Activated CD4-positive, alpha-beta T cell treated with anti-CD3 and anti-CD28 coated beads, Interleukin-2, amount 10 ng/mL, durations not matched to agents 24 days and 14 days (primary cell): ENCODE data around the gene FGF19. TPM values are rescaled to one million over a fixed set of nuclear protein-coding genes. Genes with fewer than 3 reads are reported as not detected.

ENCODE experiments used
- DNase-seq: peaks from one replicate; pipeline ENCODE4 v3.0.0; 2022
- H3K27ac Mint-ChIP-seq: one replicate; pipeline ENCODE4 v1.8.0; 2022; ENCODE audit warnings: mild to moderate bottlenecking, mixed read lengths
- H3K27me3 Mint-ChIP-seq: one replicate; pipeline ENCODE4 v1.8.0; 2022; ENCODE audit warnings: mixed read lengths
- H3K36me3 Mint-ChIP-seq: one replicate; pipeline ENCODE4 v1.8.0; 2022; ENCODE audit warnings: low read depth, mild to moderate bottlenecking, mixed read lengths
- H3K4me1 Mint-ChIP-seq: one replicate; pipeline ENCODE4 v1.8.0; 2021; ENCODE audit warnings: mixed read lengths
- H3K4me3 Mint-ChIP-seq: one replicate; pipeline ENCODE4 v1.8.0; 2022; ENCODE audit warnings: mild to moderate bottlenecking, moderate library complexity, mixed read lengths
- H3K9me3 Mint-ChIP-seq: one replicate; pipeline ENCODE4 v1.8.0; 2021; ENCODE audit warnings: mixed read lengths
- intact Hi-C: fragments of 100-400 bp; cut with micrococcal nuclease; formaldehyde crosslinking; loops from one replicate; pipeline ENCODE4 v1.15.1; 2023
- total RNA-seq: library from RNA; stranded (reverse); gene quantifications from 2 replicates; pipeline ENCODE4 v1.2.3, GENCODE V29; 2022

FGF19 gene
- total RNA-seq, 1 donor from 2014 or later, result not detected

GRCh38 chr11:69730500-69730899, 26.7 kb upstream of the FGF19 start:
- Mint-ChIP-seq H3K36me3 (no peaks in the 10 kb centered on the region), H3K27ac (no peak overlapping the region), H3K9me3 (no peaks in the 10 kb centered on the region), H3K4me1 (no peaks in the 10 kb centered on the region), H3K27me3 (peaks cover 3% of the 10 kb centered on the region), H3K4me3 (no peak overlapping the region)
- intact Hi-C loops, result no loop called here
- DNase-seq, result no peak

- no peak overlapping the region for H3K4me3 Mint-ChIP-seq
- H3K27me3 Mint-ChIP-seq, result peaks cover 11% of the 10 kb centered on the region
- H3K9me3 Mint-ChIP-seq, result no peaks in the 10 kb centered on the region
- H3K27ac Mint-ChIP-seq, result no peak overlapping the region
- intact Hi-C loops, result no loop called here
- no peak for DNase-seq
- H3K36me3 Mint-ChIP-seq, result no peaks in the 10 kb centered on the region
- no peaks in the 10 kb centered on the region for H3K4me1 Mint-ChIP-seq
Measured at GRCh38 chr11:69729252-69729651, 25.4 kb upstream of the FGF19 start.

GRCh38 chr11:69727266-69727665, 23.4 kb upstream of the FGF19 start:
- Mint-ChIP-seq H3K27ac (no peak overlapping the region), H3K4me3 (no peak overlapping the region), H3K27me3 (peaks cover 16% of the 10 kb centered on the region), H3K36me3 (no peaks in the 10 kb centered on the region), H3K4me1 (no peaks in the 10 kb centered on the region), H3K9me3 (no peaks in the 10 kb centered on the region)
- DNase-seq, result no peak
- intact Hi-C loops, result no loop called here

- Mint-ChIP-seq H3K27ac (no peak overlapping the region), H3K27me3 (peaks cover 23% of the 10 kb centered on the region), H3K4me3 (no peak overlapping the region), H3K9me3 (no peaks in the 10 kb centered on the region), H3K36me3 (no peaks in the 10 kb centered on the region), H3K4me1 (no peaks in the 10 kb centered on the region)
- no peak for DNase-seq
- intact Hi-C loops, result no loop called here
Measured at GRCh38 chr11:69726481-69726880, 22.7 kb upstream of the FGF19 start.

- Mint-ChIP-seq H3K4me1 (no peaks in the 10 kb centered on the region), H3K4me3 (no peak overlapping the region), H3K36me3 (no peaks in the 10 kb centered on the region), H3K27me3 (peaks cover 26% of the 10 kb centered on the region), H3K9me3 (no peaks in the 10 kb centered on the region), H3K27ac (no peak overlapping the region)
- DNase-seq, result no peak
- intact Hi-C loops, result no loop called here
Measured at GRCh38 chr11:69726019-69726418, 22.2 kb upstream of the FGF19 start.

- no peak overlapping the region for H3K4me3 Mint-ChIP-seq
- H3K4me1 Mint-ChIP-seq, result peaks cover 2% of the 10 kb centered on the region
- no peaks in the 10 kb centered on the region for H3K36me3 Mint-ChIP-seq
- intact Hi-C loops, result no loop called here
- peaks cover 49% of the 10 kb centered on the region for H3K27me3 Mint-ChIP-seq
- H3K9me3 Mint-ChIP-seq, result no peaks in the 10 kb centered on the region
- DNase-seq, result no peak
- no peak overlapping the region for H3K27ac Mint-ChIP-seq
Measured at GRCh38 chr11:69721745-69722144, 17.9 kb upstream of the FGF19 start.

GRCh38 chr11:69721106-69721505, 17.3 kb upstream of the FGF19 start:
- H3K4me1 Mint-ChIP-seq, result peaks cover 2% of the 10 kb centered on the region
- intact Hi-C loops, result no loop called here
- no peak overlapping the region for H3K4me3 Mint-ChIP-seq
- DNase-seq, result no peak
- H3K36me3 Mint-ChIP-seq, result no peaks in the 10 kb centered on the region
- H3K27me3 Mint-ChIP-seq, result peaks cover 47% of the 10 kb centered on the region
- H3K9me3 Mint-ChIP-seq, result no peaks in the 10 kb centered on the region
- H3K27ac Mint-ChIP-seq, result no peak overlapping the region

GRCh38 chr11:69718912-69719311, 15.1 kb upstream of the FGF19 start:
- intact Hi-C loops, result no loop called here
- no peak for DNase-seq
- no peaks in the 10 kb centered on the region for H3K36me3 Mint-ChIP-seq
- H3K27ac Mint-ChIP-seq, result no peak overlapping the region
- H3K4me3 Mint-ChIP-seq, result no peak overlapping the region
- H3K27me3 Mint-ChIP-seq, result peaks cover 38% of the 10 kb centered on the region
- no peaks in the 10 kb centered on the region for H3K9me3 Mint-ChIP-seq
- H3K4me1 Mint-ChIP-seq, result peaks cover 2% of the 10 kb centered on the region

GRCh38 chr11:69718147-69718546, 14.3 kb upstream of the FGF19 start:
- no peak for DNase-seq
- H3K4me3 Mint-ChIP-seq, result no peak overlapping the region
- H3K9me3 Mint-ChIP-seq, result no peaks in the 10 kb centered on the region
- peaks cover 2% of the 10 kb centered on the region for H3K4me1 Mint-ChIP-seq
- no peaks in the 10 kb centered on the region for H3K36me3 Mint-ChIP-seq
- intact Hi-C loops, result no loop called here
- H3K27ac Mint-ChIP-seq, result no peak overlapping the region
- H3K27me3 Mint-ChIP-seq, result peaks cover 38% of the 10 kb centered on the region

- Mint-ChIP-seq H3K4me3 (no peak overlapping the region), H3K36me3 (no peaks in the 10 kb centered on the region), H3K9me3 (no peaks in the 10 kb centered on the region), H3K27ac (no peak overlapping the region), H3K4me1 (peaks cover 2% of the 10 kb centered on the region), H3K27me3 (peaks cover 32% of the 10 kb centered on the region)
- DNase-seq, result no peak
- intact Hi-C loops, result no loop called here
Measured at GRCh38 chr11:69716891-69717747, 13.3 kb upstream of the FGF19 start.

- Mint-ChIP-seq H3K4me1 (peaks cover 9% of the 10 kb centered on the region), H3K27ac (no peak overlapping the region), H3K9me3 (no peaks in the 10 kb centered on the region), H3K36me3 (no peaks in the 10 kb centered on the region), H3K4me3 (no peak overlapping the region), H3K27me3 (peaks cover 26% of the 10 kb centered on the region)
- DNase-seq, result no peak
- intact Hi-C loops, result no loop called here
Measured at GRCh38 chr11:69716099-69716498, 12.3 kb upstream of the FGF19 start.

GRCh38 chr11:69715446-69715845, 11.6 kb upstream of the FGF19 start:
- H3K36me3 Mint-ChIP-seq, result no peaks in the 10 kb centered on the region
- intact Hi-C loops, result no loop called here
- H3K27ac Mint-ChIP-seq, result no peak overlapping the region
- H3K27me3 Mint-ChIP-seq, result peaks cover 21% of the 10 kb centered on the region
- no peak overlapping the region for H3K4me3 Mint-ChIP-seq
- DNase-seq, result no peak
- H3K9me3 Mint-ChIP-seq, result no peaks in the 10 kb centered on the region
- peaks cover 9% of the 10 kb centered on the region for H3K4me1 Mint-ChIP-seq

- H3K27ac Mint-ChIP-seq, result no peak overlapping the region
- H3K36me3 Mint-ChIP-seq, result no peaks in the 10 kb centered on the region
- H3K4me1 Mint-ChIP-seq, result peaks cover 7% of the 10 kb centered on the region
- peak; percentile 65 for DNase-seq
- H3K4me3 Mint-ChIP-seq, result peak overlapping the region; percentile 23
- intact Hi-C loops, result no loop called here
- H3K27me3 Mint-ChIP-seq, result peaks cover 17% of the 10 kb centered on the region
- H3K9me3 Mint-ChIP-seq, result no peaks in the 10 kb centered on the region
Measured at GRCh38 chr11:69711822-69712801, 8.3 kb upstream of the FGF19 start.
